ENCODE results near the gene GPR153. TPM values are rescaled to one million over a fixed set of nuclear protein-coding genes. Genes with fewer than 3 reads are reported as not detected.

Gene GPR153
- total RNA-seq, 1 donor from 2014 or later, result 6.5 TPM

- Mint-ChIP-seq H3K36me3 (ENCODE audit: insufficient read depth) (peaks cover 17% of the 10 kb centered on the region), H3K4me1 (ENCODE audit: low read depth) (no peaks in the 10 kb centered on the region), H3K4me3 (ENCODE audit: low read depth) (no peak overlapping the region), H3K27ac (no peak overlapping the region), H3K9me3 (ENCODE audit: low read depth) (peaks cover 3% of the 10 kb centered on the region), H3K27me3 (no peaks in the 10 kb centered on the region)
- DNase-seq (ENCODE audit: low spot score, unreplicated experiment), result no peak
- TF ChIP-seq CTCF (IDR thresholded peaks at IDR 0.05; ENCODE audit: unreplicated experiment), result no peak
These were observed 46.2 kb upstream of the GPR153 start for GRCh38 chr1:6307099-6307498.

- Mint-ChIP-seq H3K27ac (no peak overlapping the region), H3K4me3 (ENCODE audit: low read depth) (no peak overlapping the region), H3K27me3 (no peaks in the 10 kb centered on the region), H3K36me3 (ENCODE audit: insufficient read depth) (peaks cover 16% of the 10 kb centered on the region), H3K9me3 (ENCODE audit: low read depth) (peaks cover 3% of the 10 kb centered on the region), H3K4me1 (ENCODE audit: low read depth) (no peaks in the 10 kb centered on the region)
- DNase-seq (ENCODE audit: low spot score, unreplicated experiment), result no peak
- TF ChIP-seq CTCF (IDR thresholded peaks at IDR 0.05; ENCODE audit: unreplicated experiment), result no peak
These were observed 42.6 kb upstream of the GPR153 start for GRCh38 chr1:6303397-6304012.

- Mint-ChIP-seq H3K27me3 (no peaks in the 10 kb centered on the region), H3K27ac (no peak overlapping the region), H3K36me3 (ENCODE audit: insufficient read depth) (peaks cover 16% of the 10 kb centered on the region), H3K4me3 (ENCODE audit: low read depth) (no peak overlapping the region), H3K9me3 (ENCODE audit: low read depth) (peaks cover 3% of the 10 kb centered on the region), H3K4me1 (ENCODE audit: low read depth) (no peaks in the 10 kb centered on the region)
- no peak for DNase-seq (ENCODE audit: low spot score, unreplicated experiment)
- TF ChIP-seq CTCF (IDR thresholded peaks at IDR 0.05; ENCODE audit: unreplicated experiment), result no peak
These were observed 41.7 kb upstream of the GPR153 start for GRCh38 chr1:6302568-6302967.

- no peak for DNase-seq (ENCODE audit: low spot score, unreplicated experiment)
- no peak for TF ChIP-seq CTCF (IDR thresholded peaks at IDR 0.05; ENCODE audit: unreplicated experiment)
- H3K9me3 Mint-ChIP-seq (ENCODE audit: low read depth), result no peaks in the 10 kb centered on the region
- H3K36me3 Mint-ChIP-seq (ENCODE audit: insufficient read depth), result peaks cover 8% of the 10 kb centered on the region
- H3K27me3 Mint-ChIP-seq, result no peaks in the 10 kb centered on the region
- no peak overlapping the region for H3K4me3 Mint-ChIP-seq (ENCODE audit: low read depth)
- no peaks in the 10 kb centered on the region for H3K4me1 Mint-ChIP-seq (ENCODE audit: low read depth)
- no peak overlapping the region for H3K27ac Mint-ChIP-seq
These were observed 40.6 kb upstream of the GPR153 start for GRCh38 chr1:6301526-6301925.

- no peak for DNase-seq (ENCODE audit: low spot score, unreplicated experiment)
- H3K27ac Mint-ChIP-seq, result peak overlapping the region; percentile 3
- no peaks in the 10 kb centered on the region for H3K4me1 Mint-ChIP-seq (ENCODE audit: low read depth)
- H3K4me3 Mint-ChIP-seq (ENCODE audit: low read depth), result no peak overlapping the region
- no peak for TF ChIP-seq CTCF (IDR thresholded peaks at IDR 0.05; ENCODE audit: unreplicated experiment)
- H3K36me3 Mint-ChIP-seq (ENCODE audit: insufficient read depth), result peaks cover 5% of the 10 kb centered on the region
- no peaks in the 10 kb centered on the region for H3K27me3 Mint-ChIP-seq
- H3K9me3 Mint-ChIP-seq (ENCODE audit: low read depth), result no peaks in the 10 kb centered on the region
These were observed 39.6 kb upstream of the GPR153 start for GRCh38 chr1:6300342-6301048.

Data from progenitor cell of endocrine pancreas (in vitro differentiated cells).